ENCODE results near the gene TEAD4.
"Not testable (repeated sequence)": the region's sequence is repeated elsewhere in the genome, so short reads cannot be mapped to it uniquely, and the experiment has no call there.

TEAD4 gene

DNA sequence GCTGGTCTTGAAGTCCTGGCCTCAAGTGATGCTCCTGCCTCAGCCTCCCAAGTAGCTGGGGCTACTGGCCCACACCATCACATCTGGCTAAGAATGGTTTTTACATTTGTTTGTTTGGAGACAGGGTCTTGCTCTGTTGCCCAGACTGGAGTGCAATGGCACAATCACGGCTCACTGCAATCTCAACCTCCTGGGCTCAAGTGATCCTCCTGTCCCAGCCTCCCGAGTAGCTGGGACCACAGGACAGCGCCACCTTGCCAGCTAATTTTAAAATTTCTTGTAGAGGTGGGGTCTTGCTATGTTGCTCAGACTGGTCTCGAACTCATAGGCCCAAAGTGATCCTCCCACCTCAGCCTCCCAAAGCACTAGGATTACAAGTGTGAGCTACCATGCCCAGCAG is 89.3 kb downstream of the TEAD4 start:
- DNase-seq (ENCODE audit: low spot score), result no peak

DNA sequence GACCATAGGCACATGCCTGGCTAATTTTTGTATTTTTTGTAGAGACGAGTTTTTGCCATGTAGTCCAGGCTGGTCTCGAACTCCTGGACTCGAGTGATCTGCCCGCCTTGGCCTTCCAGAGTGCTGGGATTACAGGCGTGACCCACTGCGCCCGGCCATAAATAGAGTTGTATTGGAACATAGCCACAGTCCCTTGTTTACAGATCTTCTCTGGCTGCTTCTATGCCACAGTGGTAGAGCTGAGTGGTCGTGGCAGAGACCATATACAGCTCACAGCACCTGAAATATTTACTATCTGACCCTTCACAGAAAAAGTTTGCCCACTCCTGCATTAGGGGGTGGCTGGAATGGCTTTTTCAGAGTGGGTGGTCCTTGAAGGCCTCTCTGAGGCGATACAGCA is 90.0 kb downstream of the TEAD4 start:
- DNase-seq (ENCODE audit: low spot score), result no peak

DNA sequence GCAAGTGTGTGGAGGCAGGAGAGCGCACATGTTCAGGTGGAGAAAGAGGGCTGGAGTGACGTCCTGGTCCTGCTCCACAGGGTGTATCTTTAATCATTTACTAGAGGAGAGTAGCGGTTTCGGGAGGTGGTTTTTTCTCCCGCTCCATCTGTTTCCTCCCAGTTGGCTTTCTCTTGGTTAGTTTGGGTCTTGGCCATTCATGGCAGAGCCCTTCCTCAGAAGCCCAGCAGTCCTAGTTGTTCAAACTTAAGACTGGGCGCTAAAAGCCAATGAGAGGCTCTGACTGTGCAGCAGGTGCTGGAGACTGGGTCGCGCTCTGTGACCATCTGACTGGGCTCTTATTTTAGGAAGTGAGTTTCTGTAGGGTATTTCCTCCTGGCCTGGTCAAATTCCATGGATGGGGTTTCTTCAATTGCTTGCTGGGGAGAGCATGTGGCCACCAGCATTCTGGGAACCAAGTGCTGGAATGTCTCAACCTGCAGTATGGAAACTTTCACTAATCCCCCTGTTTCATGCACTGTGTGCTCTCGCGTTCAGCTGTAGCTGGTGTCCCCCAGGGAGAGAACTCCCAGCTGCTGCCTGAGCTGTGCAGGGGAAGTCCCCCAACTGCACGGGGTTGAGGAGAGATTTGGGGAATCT is 90.5 kb downstream of the TEAD4 start:
- no peak for DNase-seq (ENCODE audit: low spot score)

DNA sequence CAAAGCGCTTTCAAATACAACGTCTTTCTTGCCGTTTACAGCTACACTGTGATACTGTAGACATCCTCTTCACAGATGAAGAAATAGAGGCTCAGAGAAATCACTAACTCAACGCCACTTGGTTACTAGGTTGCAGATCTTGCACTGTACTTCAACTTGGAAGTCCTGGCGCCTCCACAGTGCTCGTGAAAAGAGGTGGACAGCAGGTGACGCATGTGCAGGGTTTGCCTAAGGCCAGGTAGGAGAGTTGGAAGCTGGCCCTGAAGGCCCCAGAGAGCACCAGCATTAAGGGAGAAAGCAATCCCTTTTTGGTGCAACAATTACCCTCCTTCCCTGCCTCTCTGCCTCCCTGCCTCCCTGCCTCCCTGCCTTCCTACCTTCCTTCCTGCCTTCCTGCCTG is 95.2 kb downstream of the TEAD4 start:
- no peak for DNase-seq (ENCODE audit: low spot score)

DNA sequence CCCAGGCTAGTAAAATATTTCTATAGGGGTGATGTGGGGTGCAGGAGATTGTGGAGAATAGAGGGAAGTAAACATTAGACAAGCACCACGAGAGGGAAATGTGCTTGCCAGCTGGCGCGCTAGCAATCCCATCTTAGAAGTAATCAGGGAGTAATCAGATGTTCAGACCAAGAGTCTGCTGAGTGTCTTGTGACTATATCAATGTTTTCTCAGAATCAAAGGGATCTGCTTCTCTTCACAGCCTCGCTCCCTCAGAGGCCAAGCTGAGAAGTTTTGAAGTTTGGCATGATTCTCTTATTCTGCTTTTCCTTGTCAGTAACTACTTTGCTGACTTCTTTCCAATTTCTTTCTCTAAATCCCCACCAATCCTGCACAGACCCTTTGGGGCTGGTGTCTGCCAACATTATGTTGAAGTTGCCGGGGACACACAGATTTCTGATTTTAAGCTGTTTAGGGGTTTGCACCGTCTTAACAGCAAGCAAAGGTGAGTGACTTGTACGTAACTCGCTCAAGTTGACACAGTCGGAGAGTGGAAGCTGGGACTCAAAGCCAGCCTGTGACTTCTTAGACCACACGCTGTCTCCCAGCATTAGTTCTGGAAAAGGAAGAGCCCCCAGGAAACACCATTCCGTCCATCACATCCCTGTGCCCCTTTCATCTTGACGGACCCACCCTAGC is 96.0 kb downstream of the TEAD4 start:
- peak; percentile 66 for DNase-seq (ENCODE audit: low spot score)

DNA sequence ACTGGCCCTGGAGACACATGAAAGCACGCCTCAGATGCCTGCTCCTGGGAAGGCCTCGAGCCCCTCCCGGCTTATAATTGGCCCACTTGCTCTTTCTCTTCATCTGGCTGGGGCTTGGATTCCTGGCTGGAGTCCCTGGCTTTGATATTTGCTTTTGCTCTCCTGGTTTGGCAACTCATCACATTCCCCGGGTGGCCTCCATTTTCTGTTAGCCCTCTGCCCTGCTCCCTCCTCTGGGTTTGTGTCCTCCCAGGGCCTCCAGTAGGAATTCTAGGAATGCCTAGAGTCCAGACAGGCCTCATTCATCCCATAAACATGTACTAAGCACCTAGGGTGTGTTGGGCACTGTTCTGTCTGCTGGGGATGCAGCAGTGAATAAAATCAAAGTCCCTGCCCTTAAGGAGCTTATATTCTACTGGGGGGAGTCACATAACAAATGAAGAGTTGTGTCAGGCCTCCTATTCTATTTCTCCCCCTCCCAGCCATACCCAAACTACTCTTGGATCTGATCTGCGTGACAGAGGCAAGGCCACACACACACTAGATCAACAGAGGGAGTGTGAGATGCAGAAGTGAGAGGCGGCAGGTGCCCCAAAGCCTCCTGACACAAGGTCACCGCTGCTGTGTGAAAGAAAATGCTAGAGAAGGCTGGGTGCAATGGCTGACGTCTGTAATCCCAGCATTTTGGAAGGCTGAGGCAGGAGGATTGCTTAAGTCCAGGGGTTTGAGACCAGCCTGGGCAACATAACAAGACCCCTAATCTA is 96.7 kb downstream of the TEAD4 start:
- DNase-seq (ENCODE audit: low spot score), result no peak

DNA sequence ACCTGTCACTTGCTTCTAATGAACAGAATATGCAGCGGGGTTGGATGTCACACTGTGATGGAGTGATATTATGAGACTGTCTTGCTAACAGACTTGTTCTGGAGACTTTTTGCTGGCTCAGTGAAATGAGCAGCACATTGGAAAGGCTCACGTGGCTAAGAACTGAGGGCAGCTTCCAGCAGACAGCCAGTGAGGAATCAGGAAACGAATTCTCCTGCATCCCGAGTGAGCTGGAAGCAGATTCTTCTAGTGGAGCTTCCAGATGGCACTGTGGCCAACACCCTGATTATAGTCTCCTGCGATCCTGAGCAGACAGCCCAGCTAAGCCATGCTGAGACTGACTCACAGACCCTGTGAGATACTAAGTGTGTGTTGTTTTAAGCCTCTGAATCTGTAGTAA is 101.9 kb downstream of the TEAD4 start:
- DNase-seq (ENCODE audit: low spot score), result no peak

DNA sequence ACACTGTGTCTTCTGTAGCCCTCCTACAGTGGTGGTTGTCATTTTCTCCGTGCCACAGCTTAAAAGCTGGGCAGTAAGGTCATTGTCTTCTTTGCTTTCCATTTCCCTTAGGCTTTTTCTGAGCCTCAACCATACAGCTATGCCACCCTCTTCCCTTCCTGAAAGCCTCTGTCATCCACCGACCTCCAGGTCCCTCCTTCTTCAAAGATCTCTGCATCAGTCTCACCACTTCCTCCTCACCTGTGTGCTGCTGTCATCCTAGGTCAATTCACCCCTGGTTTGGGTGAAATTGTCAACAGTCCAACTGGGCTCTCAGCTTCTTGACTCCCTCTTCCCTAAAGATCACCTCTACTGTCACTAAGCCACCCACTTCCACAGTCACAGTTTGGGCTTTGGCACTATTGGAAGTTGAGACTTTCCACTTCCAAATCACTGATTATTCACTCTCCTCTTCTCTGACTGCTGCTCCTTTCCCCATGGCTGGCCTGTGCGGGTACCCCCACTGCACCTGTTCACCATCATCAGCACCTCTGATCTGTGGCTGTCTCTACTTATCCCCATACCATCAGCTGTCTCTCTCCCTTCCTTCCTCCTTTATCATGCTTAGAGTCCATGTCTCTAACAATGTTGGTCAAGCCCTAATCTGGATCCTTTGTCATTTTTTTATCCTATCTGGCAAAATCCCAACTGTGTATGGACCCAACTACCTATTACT is 102.5 kb downstream of the TEAD4 start:
- no peak for DNase-seq (ENCODE audit: low spot score)

DNA sequence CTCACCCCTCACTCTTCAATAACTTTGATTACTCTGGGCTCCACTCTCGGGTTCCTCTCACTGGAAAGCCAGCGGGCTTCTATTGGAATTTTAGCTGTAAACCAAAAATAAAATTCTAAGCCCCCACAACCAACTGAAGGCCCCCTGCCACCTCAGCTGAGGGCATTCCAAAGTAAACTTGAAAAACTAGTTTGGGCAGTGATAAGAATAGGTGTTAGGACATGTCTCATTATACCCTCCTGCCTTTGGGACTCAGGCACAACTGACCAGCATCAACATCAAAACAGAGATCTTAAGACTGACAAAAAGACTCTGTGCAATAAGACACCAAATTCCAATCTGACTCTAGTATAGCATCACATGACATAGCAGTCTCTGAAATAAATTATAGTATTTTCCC is 106.1 kb downstream of the TEAD4 start:
- no peak for DNase-seq (ENCODE audit: low spot score)

DNA sequence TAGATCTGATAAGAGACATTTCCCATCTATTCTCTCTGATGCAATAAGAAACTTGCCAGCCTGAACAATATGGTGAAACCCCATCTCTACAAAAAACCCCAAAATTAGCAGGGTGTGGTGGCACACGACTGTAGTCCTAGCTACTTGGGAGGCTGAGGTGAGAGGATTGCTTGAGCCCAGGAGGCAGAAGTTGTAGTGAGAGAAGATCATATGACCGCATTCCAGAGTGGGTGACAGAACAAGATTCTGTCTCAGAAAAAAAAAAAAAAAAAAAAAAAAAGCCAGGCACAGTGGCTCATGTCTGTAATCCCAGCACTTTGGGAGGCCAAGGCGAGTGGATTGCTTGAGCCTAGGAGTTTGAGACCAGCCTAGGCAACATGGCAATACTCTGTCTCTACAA is 106.6 kb downstream of the TEAD4 start:
- not testable (repeated sequence) for DNase-seq (ENCODE audit: low spot score)

DNA sequence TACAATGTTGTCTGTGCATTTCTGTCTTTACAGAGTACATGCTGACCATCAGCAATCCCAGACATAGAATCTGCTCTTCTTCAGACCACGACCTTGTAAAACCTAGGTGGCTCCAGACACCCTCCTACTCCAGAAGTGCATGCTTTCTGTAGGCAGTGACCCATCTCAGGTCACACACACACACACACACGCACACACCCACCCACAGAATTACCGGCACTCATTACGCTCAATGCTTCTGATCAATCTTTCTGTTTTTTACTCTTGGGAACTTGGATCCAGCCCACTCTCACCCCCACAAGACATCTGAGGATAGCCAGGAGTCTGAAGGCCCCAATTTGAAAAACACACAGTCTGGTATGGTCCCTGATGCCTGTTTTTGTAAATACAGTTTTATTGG is 110.5 kb downstream of the TEAD4 start:
- no peak for DNase-seq (ENCODE audit: low spot score)

DNA sequence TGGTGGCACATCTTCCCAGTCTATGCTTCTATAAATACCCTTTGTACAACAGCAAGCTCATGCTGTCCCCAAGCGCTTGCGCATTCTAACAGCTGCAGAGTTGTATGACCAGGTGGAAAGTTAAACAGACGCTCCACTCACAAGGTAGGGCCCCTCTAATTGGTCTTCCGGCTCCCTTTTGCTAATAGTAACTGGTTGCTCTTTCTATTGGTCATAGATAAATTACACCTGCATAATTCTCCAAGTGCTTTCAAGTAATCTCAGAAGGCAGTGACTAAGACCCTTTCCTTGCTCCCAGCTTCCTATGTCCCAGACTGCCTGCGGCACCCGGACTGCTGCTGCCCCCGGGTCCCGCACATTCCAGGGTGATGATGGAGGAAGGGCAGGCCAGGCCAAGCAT is 111.9 kb downstream of the TEAD4 start:
- no peak for DNase-seq (ENCODE audit: low spot score)

DNA sequence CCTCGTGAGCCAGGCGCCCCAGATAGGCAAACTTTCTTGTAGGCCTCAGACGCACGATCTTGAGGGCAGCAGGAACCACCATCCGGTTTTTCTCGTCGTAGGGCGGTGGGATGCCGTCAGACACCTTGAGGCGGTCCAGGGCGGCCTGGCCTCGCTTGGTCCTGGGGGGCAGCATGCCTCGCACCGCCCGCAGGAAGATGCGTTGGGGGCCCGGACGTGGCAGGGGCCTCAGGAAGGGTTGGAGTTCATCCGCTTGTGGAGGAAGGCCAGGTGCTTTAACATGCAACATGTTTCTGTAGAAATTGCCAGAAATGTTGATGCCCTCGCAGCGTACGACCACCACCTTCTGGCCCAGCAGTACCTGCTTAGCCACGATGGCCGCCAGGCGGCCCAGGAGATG is 112.5 kb downstream of the TEAD4 start:
- DNase-seq (ENCODE audit: low spot score), result no peak

DNA sequence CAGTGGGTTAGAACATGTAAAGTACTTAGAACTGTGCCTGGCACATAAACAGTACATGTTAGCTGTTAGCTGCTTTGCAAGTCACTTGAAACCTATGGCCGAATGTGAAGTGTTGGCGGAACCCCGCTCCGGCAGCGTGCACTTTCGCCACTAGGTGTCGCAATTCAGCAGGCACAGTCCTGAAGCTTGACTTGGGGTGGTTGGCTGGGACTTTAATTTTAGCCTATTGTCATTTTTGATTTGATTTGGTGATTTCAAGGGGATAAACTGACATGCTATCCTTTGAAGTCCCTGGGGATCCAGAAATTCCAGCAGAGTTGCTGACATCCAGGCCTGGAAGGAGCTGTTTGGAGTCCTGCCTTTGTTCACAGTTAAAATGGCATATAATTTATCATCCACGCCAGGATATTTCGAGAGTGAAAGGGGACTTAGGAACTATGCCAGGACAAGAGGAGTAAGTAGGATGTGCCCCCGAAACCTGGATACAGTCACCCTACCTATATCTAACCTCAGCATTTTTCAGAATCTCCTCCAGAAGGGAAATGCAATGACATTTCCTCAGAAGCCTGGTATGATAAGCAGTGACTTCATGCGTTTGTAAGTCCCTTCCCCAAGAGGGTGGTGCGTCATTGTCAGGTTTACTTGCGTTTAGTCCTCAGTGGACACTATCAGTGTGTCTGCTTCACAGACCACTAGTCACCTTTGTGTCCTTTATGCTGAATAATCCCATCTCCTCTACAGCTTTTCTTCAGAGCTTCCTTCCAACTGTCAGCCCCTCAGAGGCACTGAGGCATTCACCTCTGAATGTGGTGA is 114.4 kb downstream of the TEAD4 start:
- DNase-seq (ENCODE audit: low spot score), result peak; percentile 90

DNA sequence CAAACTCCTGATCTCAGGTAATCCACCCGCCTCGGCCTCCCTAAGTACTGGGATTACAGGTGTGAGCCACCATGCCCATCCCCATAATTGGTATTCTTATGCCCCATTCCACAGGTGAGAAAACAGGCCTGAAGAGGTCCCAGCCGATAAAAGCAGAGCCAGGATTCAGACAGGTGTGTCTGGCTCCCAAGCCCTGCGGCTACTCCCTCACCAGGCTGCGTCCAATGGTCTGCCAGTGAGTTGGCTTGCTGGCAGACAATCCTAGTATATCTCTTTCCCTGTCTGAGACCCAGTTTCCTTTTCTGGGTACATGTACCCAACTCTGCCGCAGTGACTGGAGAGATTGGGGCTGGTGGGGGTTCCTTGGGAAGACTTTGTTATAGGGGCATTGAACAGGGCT is 116.1 kb downstream of the TEAD4 start:
- no peak for DNase-seq (ENCODE audit: low spot score)

DNA sequence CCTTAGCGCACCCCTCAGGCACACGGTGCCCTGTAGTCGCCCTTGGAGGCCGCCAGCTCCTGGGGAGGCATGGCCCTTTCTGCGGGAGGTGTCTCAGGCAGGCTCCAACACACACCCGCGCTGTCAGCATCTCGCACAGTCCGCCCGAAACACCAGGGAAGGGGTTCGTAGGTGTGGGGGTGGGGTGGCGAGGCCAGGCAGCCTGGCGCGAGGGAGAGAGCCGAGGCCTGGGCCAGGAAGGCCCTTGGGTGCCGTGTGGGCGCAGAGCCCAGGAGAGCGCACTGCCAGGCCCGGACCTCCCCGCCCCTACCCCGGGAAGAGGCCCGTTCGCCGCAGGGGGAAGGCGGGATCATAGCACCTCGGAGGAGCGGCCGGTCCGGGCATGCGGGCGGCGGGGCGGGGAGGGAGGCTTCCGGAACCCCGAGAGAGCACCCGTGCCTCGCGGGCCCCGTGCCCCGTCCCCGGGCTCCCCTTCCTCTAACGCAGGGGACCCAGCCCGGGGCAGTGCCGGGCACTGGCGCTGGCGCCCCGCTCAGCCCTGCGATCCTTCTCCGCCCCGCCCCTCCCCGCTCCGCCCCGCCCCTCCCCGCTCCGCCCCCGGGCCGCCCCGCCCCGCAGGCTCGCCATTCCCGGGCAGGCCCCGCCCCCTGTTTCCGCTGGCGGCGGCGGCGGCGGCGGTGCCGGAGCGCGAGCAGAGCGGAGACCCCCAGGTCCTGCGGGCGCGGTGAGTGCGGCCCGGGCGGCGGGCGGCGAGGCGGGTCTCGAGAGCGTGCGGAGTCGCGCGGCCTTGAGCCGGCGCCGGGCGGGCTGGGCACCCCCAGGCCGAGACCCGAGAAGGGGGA is 117.8 kb downstream of the TEAD4 start, which contains the start of gene TSPAN9:
TSS of gene TSPAN9 (plus strand) at position 650 of the 842 bp plus-strand sequence. CDS start 123,815 bp downstream, outside the sequence.
- DNase-seq (ENCODE audit: low spot score), result peak; percentile 82

DNA sequence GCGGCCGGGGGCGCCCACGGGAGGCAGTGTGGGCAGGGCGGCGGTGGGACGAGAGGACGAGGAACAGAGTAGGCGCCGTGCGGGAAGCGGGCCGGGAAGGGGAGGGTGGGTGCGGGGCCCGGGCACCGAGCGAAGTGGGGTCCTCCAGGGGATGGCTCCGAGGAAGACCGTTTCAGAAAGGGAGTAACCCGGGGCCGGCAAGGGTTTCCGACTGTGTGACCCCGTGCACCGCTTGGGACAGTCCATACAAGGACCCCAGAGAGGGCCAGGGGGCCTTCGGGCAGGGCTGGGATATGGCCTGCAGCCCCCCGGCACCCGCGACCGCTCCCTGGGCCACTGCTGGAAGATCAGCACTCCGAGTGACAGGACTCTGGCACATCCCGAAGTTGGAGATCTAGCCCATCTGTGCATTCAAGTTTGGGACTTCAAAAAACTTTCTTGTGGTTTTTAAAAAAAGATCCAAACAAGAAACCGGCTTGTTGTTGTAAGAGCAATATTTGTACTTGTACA is 118.4 kb downstream of the TEAD4 start:
- peak; percentile 32 for DNase-seq (ENCODE audit: low spot score)

DNA sequence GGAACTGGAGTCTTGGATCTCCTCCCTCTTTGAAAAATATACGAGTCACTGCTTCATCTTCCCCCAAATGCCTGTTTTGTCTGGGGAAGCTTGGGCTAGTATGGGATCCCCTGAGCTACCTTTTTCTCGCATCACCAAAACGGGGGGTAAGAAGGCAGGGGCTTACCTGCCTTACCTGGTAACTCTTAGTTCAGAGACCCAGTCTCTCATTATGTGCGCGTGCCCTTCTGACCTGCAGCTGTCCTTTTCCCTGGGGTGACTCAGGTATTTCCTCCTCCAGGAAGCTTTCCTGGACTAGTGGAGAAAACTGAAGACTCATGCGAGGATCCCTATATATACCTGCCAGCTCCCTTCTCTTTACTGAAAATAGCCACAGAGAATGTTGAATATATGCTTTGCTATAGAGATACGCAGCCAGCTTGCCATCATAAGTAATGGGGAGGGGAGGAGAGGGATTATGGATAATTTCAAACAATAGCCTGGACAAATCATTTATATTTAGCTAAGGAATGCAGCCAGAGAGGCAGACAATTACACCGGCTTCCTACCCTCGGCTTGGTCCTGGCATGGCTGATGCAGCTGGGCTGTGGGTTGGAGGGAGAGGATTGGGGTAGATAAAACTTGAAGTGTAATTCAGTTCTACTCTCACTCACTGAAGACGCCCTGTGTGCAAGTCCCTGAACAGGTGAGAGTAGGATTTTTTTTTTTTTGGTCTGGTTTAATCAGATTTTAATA is 119.1 kb downstream of the TEAD4 start:
- no peak for DNase-seq (ENCODE audit: low spot score)

DNA sequence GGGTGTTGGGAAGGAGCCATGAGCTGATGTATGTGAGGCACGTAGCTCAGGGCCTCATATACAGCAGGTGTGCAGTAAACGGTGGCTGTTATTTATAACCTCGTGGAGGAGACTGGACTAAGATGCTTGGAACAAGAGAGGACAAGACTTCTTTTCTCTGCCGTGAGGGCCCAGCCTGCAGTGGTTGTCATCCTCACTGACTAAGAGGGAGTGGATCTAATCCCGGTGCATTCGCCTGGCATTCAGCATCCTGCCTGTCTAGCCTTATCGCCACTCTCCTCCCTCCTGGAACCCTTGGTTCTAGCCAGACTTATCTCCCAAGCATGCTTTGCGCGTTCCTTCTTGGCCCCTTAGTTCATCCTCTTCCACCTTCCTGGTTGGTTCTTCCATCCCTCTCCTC is 121.9 kb downstream of the TEAD4 start:
- DNase-seq (ENCODE audit: low spot score), result no peak

DNA sequence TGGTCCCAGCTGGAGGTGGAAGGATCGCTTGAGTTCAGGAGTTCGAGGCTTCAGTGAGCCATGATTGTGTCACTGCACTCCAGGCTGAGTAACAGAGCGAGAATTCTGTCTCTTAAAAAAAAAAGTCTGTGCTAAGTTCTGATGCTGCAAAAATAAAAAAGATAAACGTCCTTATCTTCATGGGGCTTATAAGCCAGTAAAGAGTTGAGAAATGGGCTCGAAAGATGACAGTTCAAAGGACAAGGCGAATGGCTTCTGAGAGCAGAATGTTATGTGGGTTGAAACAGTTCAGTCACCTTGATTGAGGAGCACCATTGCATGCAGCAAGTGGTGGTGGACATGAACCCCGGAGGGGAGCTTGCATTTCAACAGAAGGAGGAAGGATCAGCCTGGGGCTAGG is 122.7 kb downstream of the TEAD4 start:
- no peak for DNase-seq (ENCODE audit: low spot score)
